Measurements from ENCODE around the gene ZC3H7A.

DNA sequence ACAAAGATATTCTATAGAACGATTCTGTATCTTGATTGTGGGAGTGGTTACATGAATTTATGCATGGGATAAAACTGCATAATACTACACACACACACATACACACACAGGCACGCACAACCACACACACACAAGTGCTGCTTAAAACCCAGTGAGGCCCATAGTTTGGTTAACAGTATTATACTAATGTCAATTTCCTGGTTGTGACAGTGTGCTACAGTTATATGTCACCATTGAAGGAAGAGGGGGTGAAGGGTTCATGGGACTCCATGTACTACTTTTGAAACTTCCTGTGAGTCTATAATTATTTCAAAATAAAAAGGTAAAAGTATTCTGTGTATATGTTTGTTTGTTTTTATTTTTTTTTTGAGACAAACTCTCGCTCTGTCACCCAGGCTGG, 8.1 kb downstream of the ZC3H7A start:
- TF ChIP-seq, protein P1, sequence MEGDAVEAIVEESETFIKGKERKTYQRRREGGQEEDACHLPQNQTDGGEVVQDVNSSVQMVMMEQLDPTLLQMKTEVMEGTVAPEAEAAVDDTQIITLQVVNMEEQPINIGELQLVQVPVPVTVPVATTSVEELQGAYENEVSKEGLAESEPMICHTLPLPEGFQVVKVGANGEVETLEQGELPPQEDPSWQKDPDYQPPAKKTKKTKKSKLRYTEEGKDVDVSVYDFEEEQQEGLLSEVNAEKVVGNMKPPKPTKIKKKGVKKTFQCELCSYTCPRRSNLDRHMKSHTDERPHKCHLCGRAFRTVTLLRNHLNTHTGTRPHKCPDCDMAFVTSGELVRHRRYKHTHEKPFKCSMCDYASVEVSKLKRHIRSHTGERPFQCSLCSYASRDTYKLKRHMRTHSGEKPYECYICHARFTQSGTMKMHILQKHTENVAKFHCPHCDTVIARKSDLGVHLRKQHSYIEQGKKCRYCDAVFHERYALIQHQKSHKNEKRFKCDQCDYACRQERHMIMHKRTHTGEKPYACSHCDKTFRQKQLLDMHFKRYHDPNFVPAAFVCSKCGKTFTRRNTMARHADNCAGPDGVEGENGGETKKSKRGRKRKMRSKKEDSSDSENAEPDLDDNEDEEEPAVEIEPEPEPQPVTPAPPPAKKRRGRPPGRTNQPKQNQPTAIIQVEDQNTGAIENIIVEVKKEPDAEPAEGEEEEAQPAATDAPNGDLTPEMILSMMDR (IDR thresholded peaks at IDR 0.05; ENCODE audit: control extremely low read depth in 1 of 3, insufficient read depth in 1 of 3, low read depth in 1 of 3, low read length in 3 of 3), result no peak
- TF ChIP-seq EGR1 (IDR thresholded peaks at IDR 0.05; ENCODE audit: borderline replicate concordance, low read depth, low read length) (no peak), POLR2AphosphoS5 (IDR thresholded peaks at IDR 0.05; ENCODE audit: low read depth, low read length) (no peak), HDAC6 (IDR thresholded peaks at IDR 0.05; ENCODE audit: low read depth, low read length) (no peak), RFX5 (IDR thresholded peaks at IDR 0.05; ENCODE audit: borderline replicate concordance, low read depth, low read length) (no peak), RAD21 (IDR thresholded peaks at IDR 0.05 in 1 of 2, conservative IDR thresholded peaks at IDR 0.05 in 1 of 2; ENCODE audit: low read depth in 2 of 2, low read length in 2 of 2) (no peak), CHD2 (IDR thresholded peaks at IDR 0.05; ENCODE audit: low read length) (no peak), POLR2A (IDR thresholded peaks at IDR 0.05; ENCODE audit: control extremely low read depth in 1 of 2, low read depth in 2 of 2, low read length in 2 of 2) (no peak), TBP (IDR thresholded peaks at IDR 0.05; ENCODE audit: low read depth, low read length) (no peak), YY1 (IDR thresholded peaks at IDR 0.05; ENCODE audit: low read depth, low read length) (no peak), MAFK (IDR thresholded peaks at IDR 0.05; ENCODE audit: low read depth, low read length) (no peak)
- TF ChIP-seq, protein P2, sequence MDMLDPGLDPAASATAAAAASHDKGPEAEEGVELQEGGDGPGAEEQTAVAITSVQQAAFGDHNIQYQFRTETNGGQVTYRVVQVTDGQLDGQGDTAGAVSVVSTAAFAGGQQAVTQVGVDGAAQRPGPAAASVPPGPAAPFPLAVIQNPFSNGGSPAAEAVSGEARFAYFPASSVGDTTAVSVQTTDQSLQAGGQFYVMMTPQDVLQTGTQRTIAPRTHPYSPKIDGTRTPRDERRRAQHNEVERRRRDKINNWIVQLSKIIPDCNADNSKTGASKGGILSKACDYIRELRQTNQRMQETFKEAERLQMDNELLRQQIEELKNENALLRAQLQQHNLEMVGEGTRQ (IDR thresholded peaks at IDR 0.05; ENCODE audit: low read length), result no peak
- TF ChIP-seq, protein P3, sequence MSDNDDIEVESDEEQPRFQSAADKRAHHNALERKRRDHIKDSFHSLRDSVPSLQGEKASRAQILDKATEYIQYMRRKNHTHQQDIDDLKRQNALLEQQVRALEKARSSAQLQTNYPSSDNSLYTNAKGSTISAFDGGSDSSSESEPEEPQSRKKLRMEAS (IDR thresholded peaks at IDR 0.05), result no peak
